Hindlimb muscle (tissue), 1 donor: ENCODE results near the gene HES3. TPM values are rescaled to one million over a fixed set of nuclear protein-coding genes. Genes with fewer than 3 reads are reported as not detected.

ENCODE experiments used
- DNase-seq: peaks from one replicate; pipeline ENCODE4 v3.0.0-alpha.2; 2013
- polyA plus RNA-seq: library from polyadenylated mRNA; unstranded; fragments of 120-200 nt; gene quantifications from one replicate; pipeline ENCODE4 v1.2.1, GENCODE V29; 2013; ENCODE audit not compliant: insufficient read length

The HES3 gene
- polyA plus RNA-seq, 1 donor: not detected

- no peak for DNase-seq
Measured at GRCh38 chr1:6263716-6264115, 19.7 kb downstream of the HES3 start.

DNA sequence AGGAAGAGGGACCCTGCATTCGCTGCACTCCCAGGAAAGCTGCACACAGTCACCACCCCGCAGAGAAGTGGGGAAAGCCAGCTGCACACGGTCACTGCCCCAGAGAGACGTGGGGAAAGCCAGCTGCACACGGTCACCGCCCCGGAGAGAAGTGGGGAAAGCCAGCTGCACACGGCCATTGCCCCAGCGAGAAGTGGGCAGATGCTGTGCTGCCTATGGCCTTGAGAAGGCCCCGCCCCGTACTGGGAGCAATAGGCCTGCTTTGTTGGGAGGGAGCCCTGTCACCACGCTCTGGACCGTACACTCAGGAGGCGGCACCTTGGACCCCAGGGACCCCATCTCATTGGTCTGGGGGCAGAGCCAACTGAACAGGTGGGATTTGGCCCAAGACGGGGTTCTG, 21.2 kb downstream of the HES3 start:
- DNase-seq: no peak

- DNase-seq: no peak
Measured at GRCh38 chr1:6266641-6267040, 22.7 kb downstream of the HES3 start.

DNA sequence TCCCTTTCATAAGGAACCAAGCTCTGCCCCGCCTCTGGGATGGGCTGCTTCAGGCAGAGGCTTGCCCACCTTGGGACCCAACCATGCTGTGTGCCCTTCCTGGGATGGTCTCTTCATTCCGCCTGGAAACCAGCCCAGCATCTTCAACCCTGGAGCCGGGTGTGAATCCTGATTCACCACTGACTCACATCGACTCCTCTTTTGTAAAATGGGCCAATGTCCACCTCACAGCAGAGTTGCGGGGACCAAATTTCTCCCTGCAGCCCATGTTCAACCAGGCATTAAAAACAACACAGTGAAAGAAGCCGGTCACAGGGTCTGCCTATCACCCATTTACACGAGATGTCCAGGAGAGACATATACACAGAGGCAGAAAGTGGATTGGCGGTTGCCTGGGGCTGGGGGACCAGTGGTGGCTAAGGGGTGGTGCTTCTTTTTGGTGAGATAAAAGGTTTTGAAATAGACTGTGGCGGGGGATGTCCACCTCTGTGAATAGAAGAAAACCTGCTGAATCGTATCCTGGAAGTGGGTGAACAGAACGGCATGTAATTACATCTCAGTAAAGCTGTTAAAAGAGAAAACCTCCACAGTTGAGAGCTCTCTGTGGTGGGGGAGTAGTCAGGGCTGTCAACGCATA, 23.8 kb downstream of the HES3 start:
- DNase-seq: no peak

DNA sequence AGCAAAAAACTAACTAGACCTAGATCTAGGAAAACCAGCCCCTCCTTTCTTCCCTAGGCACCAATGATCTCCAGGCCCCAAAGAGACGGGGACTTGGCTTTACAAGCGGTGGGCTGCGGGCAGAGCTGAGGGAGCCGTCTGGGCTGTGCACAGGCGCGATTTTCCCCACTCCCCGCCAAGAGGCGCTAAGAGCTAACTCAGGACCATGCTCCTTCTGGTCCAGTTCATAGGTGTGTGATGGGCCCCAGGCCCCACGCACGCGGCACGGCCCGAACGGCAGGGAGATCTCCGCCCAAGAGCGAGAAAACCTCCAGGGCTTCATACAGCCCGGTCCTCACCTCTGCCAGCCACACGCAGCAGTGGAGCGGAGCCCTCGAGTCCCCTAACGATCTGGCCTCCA, 24.4 kb downstream of the HES3 start:
- no peak for DNase-seq

DNA sequence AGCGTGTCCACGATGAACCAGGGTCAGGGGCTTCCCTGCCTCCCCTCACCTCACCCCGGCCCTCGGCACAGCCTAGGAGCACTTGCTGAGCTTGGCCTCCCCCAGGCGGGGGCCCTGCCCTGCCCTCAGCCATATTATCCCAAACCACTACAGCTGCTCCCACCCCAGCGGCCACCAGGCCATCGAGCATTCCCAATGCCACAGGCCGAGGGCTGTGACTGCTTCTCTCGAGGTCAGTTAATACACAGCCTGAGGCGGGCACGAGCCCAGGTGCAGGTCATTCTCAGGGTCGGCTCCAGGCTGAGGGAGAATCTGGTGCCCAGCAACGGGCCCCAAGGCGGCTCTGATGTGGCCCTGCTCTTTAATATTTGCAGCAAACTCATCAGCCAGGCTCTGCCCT, 25.3 kb downstream of the HES3 start:
- no peak for DNase-seq

DNA sequence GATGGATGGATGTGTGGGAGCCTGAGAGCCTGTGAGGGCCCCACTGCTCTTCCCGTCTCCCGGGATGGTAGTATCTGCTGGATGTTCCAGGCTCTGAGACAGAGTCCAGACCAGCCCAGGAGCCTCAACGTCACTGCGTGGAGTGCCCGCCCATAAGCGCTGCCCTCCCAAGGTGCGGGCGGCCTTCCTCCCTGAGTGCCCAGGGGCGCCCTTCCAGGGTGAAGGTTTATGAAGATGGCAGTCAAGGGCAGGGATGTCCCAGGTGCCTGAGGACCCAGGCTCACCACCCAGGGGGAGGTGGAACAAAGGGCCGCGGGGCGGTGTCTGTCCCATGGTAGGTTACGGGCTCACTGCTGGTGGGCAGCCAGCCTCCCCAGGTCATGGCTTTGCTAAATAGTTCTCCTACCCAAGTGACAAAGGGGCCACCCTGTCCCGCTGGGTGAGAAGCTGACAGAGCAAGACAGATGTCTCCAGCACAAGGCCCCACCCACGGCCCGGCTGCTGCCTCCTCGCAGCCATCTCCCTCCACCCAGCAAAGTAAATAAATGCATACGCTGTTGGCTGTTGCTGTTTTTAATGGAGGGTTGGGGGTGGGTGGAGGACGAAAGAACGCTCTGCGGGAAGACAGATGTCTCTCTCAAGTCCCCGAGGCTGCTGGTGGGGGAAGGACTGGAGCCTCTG, 25.9 kb downstream of the HES3 start:
- DNase-seq: no peak

- DNase-seq: no peak
Measured at GRCh38 chr1:6270401-6270800, 26.4 kb downstream of the HES3 start.

DNA sequence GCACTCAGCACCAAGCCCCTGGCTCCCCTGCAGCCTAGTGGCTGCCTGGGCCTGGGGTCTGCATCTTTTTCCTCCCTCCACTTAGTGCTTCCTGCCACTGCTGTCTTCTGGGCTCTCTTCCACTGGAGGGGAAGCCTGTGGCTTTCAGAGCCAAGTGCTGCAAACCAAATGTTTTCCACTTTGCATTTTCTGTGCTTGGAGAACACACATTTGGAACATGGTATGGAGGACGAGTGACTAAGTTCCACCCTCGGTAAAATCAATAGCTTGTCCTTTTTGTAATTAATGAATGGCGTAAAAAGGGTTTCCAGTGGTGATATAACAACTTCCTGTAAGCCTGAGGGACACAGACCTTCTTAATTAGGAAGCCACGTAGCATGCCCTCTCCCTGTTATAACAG, 27.0 kb downstream of the HES3 start:
- DNase-seq: peak; percentile 79

- no peak for DNase-seq
Measured at GRCh38 chr1:6271554-6271953, 27.6 kb downstream of the HES3 start.

- DNase-seq: no peak
Measured at GRCh38 chr1:6272452-6272851, 28.5 kb downstream of the HES3 start.

- DNase-seq: no peak
Measured at GRCh38 chr1:6272868-6273267, 28.9 kb downstream of the HES3 start.

DNA sequence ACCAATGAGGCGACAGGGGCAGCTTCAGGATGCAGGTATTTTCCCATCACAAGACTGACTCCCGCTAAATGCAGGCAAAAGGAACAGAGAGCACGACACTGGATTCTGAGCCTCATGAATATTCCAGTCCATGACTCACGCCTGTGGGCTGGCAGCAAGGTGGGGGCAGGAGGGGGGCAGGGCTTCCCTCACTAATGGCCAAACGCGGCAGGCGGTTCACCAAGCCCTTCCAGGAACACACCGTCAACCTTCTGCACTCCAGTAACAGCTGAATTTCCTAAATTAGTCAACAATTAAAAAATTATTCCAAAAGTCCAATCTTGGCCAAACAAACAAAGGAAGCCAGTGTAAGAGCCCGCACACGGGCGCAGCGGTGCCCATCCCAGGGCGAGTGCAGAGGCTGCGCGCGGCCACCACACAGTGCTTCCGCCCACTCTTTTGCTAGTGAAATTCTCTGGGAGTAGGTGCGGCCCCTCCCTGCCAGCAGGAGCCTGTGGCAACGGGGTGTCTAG, 29.5 kb downstream of the HES3 start:
- no peak for DNase-seq

DNA sequence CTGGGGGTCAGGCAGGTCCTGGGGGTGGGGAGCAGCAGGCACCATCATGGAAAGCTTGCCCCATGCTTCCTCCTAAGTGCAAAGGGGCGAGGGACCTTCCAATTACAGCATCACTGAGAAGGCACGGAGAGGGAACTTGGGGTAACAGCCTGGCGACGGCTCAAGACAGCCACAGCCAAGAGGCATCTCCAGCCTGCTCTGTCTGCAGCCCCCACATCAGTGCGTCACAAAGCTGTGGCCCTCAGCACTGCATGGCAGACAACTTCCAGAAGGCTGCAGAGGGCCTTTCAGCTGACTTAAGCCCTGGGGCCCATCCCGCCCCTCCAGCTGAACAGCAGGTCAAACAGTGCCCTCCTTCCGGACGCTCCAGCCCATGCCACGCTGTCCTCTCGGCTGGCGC, 30.1 kb downstream of the HES3 start:
- DNase-seq: no peak

- no peak for DNase-seq
Measured at GRCh38 chr1:6274622-6275139, 30.7 kb downstream of the HES3 start.

- DNase-seq: peak; percentile 88
Measured at GRCh38 chr1:6275826-6276782, 32.1 kb downstream of the HES3 start.

DNA sequence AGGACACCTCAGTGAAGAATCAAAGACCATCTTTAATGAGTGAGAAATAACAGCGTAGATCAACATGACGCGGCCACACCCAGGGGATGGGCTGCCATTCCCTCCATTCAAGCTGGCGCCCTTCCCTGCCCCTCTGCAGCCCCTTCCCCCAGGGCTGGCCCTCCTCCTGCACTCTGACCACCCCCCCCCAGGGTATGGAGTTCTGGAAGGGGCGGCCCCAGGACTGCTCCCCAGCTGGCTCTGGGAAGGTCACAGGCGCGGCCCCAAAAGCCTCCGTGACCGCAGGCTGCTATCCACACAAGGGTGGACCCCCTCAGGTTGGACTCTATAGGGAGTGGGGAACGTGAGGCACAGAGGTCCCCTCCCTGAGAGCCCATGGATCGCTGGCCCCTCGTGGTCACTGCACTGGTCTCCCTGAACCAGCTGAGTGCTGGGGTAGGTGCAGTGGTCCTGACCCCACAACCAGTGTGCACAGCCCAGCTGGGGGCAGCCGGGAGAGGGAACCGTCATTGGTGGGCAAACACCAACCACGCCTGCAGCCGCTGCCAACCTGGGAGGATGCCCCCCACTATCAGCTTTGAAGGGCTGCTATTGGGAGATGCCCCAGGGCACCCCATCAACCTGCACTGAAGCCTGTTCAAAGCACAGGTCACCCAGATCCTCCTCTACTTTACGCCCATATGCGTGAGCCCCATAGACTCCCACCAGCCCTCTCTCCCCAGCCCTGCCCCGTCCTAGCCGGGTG, 33.0 kb downstream of the HES3 start:
- DNase-seq: no peak

GRCh38 chr1:6278263-6278662, 34.3 kb downstream of the HES3 start:
- no peak for DNase-seq

DNA sequence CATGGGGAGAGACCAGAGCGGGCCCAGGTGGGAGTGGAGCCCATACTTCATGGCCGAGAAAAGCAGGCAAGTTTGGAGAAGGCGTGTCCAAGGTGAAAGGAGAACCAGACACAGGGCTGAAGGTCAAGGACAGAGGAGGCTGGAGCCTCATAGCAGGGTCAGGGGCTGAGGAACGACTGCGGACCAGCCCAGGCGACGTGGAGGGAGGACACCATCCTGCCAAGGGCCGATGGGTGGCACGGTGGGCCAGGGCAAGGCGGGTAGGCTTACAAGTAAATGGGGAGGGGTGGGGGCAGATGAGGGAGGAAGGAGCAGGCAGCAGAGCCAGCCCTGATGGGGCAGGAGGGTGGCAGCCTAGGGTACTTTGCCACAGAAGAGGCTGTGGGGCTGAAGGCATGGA, 35.1 kb downstream of the HES3 start:
- no peak for DNase-seq

DNA sequence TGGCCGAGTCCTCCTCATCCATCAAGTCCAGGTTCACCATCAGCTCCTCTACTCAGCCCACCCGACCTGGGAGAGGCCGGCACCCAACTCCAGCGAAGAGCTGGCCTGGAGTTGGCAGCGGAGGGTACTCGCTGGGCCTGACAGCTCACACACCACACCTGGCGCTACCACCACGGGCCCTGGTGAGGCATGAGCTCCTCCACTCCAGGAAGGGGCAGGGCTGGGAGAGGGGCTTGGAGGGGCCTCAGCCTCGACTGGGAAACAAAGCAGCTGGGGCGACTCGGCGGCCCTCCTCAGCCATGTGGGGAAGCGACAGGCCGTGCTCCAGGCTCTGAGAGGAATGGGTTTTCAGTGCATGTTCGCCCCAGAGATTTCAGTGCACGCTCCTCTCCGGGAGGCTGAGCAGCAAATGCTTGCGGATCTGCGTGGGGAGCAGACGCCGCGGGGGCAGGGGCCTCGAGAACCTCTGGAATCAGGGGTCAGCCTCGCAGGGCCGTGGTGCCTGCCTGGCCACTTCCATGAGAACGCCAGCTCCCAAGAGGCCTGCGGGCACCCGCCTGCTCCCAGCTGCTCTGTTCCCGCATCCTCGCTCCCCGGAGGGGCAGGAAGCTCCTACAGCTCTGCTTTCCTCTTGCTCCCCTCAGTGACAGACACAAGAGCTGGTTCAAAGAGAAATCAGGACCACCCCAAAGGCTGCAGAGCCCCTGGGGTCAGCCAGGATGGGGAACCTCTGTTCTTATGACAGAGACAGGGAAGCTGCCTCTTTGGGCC, 35.8 kb downstream of the HES3 start:
- no peak for DNase-seq

DNA sequence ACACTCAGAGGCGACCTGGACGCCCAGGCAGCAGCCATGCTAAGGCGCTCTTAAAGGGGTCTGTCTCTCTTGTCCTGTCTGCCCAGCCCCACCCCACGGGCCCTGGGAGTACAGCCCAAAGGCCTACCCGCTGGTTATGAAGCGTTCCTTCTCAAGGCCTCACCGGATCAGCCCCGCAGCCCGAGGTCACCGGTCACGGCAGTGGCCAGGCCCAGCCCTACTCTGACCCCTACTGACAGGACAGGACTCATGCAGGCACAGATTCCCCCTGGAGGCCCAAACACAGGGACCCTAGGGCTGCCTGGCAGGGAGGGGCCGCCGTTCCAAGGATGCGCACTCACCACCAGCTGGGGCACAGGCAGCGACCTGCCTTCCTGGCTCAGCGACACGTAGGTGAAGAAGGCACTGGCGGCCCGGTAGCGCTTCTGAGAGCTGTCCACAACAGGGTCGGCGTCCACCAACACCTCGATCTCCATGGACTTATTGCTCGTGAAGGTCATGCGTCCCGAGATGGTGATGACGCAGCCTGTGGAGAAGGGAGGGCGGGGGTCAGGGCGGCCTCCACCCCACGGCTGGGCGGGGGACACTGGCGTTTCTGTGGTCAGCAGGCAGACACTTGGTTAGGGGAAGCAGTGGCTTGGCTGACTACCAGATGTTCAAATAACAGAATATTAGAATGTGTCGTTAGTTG, 36.9 kb downstream of the HES3 start:
- DNase-seq: no peak
